NCI-H2196 treated with DMSO at 0.1 percent for 48 hours (cell line): ENCODE data around the gene MAST4.

Experiments
- DNase-seq: peaks from one replicate; lab custom pipeline; 2025; ENCODE audit not compliant: unreplicated experiment; lab: John Stamatoyannopoulos, UW

MAST4 gene

GRCh38 chr5:66644111-66644510, 47.9 kb downstream of the MAST4 start:
- no peak for DNase-seq

GRCh38 chr5:66645039-66645438, 48.8 kb downstream of the MAST4 start:
- DNase-seq = no peak

GRCh38 chr5:66646570-66646969, 50.4 kb downstream of the MAST4 start:
- DNase-seq = no peak

- DNase-seq = no peak
Observed at GRCh38 chr5:66647146-66647856, 51.1 kb downstream of the MAST4 start.

- DNase-seq = no peak
Observed at GRCh38 chr5:66652818-66653217, 56.6 kb downstream of the MAST4 start.

- no peak for DNase-seq
Observed at GRCh38 chr5:66653325-66653724, 57.1 kb downstream of the MAST4 start.

- no peak for DNase-seq
Observed at GRCh38 chr5:66655395-66656324, 59.5 kb downstream of the MAST4 start.

GRCh38 chr5:66658516-66658915, 62.3 kb downstream of the MAST4 start:
- DNase-seq = no peak

- no peak for DNase-seq
Observed at GRCh38 chr5:66659780-66660179, 63.6 kb downstream of the MAST4 start.

- DNase-seq = no peak
Observed at GRCh38 chr5:66660396-66660795, 64.2 kb downstream of the MAST4 start.

- no peak for DNase-seq
Observed at GRCh38 chr5:66661149-66661548, 65.0 kb downstream of the MAST4 start.

- DNase-seq = no peak
Observed at GRCh38 chr5:66666778-66667177, 70.6 kb downstream of the MAST4 start.

GRCh38 chr5:66669086-66669861, 73.1 kb downstream of the MAST4 start:
- DNase-seq = no peak

- DNase-seq = no peak
Observed at GRCh38 chr5:66669862-66670195, 73.6 kb downstream of the MAST4 start.

- DNase-seq = no peak
Observed at GRCh38 chr5:66671305-66671704, 75.1 kb downstream of the MAST4 start.

GRCh38 chr5:66674802-66675201, 78.6 kb downstream of the MAST4 start:
- no peak for DNase-seq

GRCh38 chr5:66675406-66675805, 79.2 kb downstream of the MAST4 start:
- no peak for DNase-seq

- no peak for DNase-seq
Observed at GRCh38 chr5:66680221-66680620, 84.0 kb downstream of the MAST4 start.

GRCh38 chr5:66680804-66681203, 84.6 kb downstream of the MAST4 start:
- DNase-seq = no peak

GRCh38 chr5:66684663-66685062, 88.5 kb downstream of the MAST4 start:
- no peak for DNase-seq

GRCh38 chr5:66689522-66690220, 93.5 kb downstream of the MAST4 start:
- DNase-seq = no peak
